Naive thymus-derived CD4-positive, alpha-beta T cell (primary cell): ENCODE measurements around the gene RAB27B. TPM values are rescaled to one million over a fixed set of nuclear protein-coding genes. Genes with fewer than 3 reads are reported as not detected.
"Not testable (repeated sequence)": the region's sequence is repeated elsewhere in the genome, so short reads cannot be mapped to it uniquely, and the experiment has no call there.

Experiments used
- ATAC-seq: fragments of 150-1000 bp; cut with Tn5 transposase; 2 replicates; pipeline ENCODE4 v1.10.0; 2021; ENCODE audit warnings: mild to moderate bottlenecking, moderate library complexity
- CTCF ChIA-PET: fragments of 350-600 bp; sonication (Branson Sonifier 250); formaldehyde crosslinking; loops from one replicate; lab custom pipeline; 2021; ENCODE audit warnings: antibody characterized with exemption; lab: Charles Lee
- POLR2A ChIA-PET: fragments of 350-600 bp; sonication (Branson Sonifier 250); formaldehyde crosslinking; loops from one replicate; lab custom pipeline; 2021; ENCODE audit warnings: antibody characterized with exemption, inconsistent platforms; lab: Charles Lee
- DNase-seq, 9 donors: peaks; one replicate each; pipeline versions ENCODE4 v3.0.0 to v3.0.0-alpha.2; 2020 to 2022; ENCODE audit warnings: mixed read lengths in 1 of 9
- H3K27ac ChIP-seq: one replicate; pipeline ENCODE4 v1.7.0; 2013; ENCODE audit warnings: mild to moderate bottlenecking, low read depth, low read length, moderate library complexity
- H3K27me3 ChIP-seq, 2 donors: one replicate each; pipeline ENCODE4 v1.7.0; 2013; ENCODE audit warnings: low read length in 2 of 2, mild to moderate bottlenecking in 2 of 2, moderate library complexity in 2 of 2; ENCODE audit not compliant: control insufficient read depth in 2 of 2, insufficient read depth in 2 of 2
- H3K36me3 ChIP-seq, 3 experiments: 1 replicate in 2 of 3; 2 replicates in 1 of 3; pipeline ENCODE4 v1.7.0; 2013; ENCODE audit warnings: low read length in 3 of 3, mild to moderate bottlenecking in 3 of 3, moderate library complexity in 1 of 3; ENCODE audit not compliant: insufficient read depth in 3 of 3, control insufficient read depth in 2 of 3
- H3K4me1 ChIP-seq, 2 donors: one replicate each; pipeline ENCODE4 v1.7.0; 2013; ENCODE audit warnings: low read length in 2 of 2, mild to moderate bottlenecking in 2 of 2, moderate library complexity in 1 of 2; ENCODE audit not compliant: control insufficient read depth in 2 of 2, insufficient read depth in 2 of 2
- H3K4me3 ChIP-seq: 2 replicates; pipeline ENCODE4 v1.7.0; 2013; ENCODE audit warnings: mild to moderate bottlenecking, low read length
- H3K9me3 ChIP-seq, 3 experiments: 1 replicate in 2 of 3; 2 replicates in 1 of 3; pipeline ENCODE4 v1.7.0; 2013; ENCODE audit warnings: low read length in 3 of 3; ENCODE audit not compliant: control insufficient read depth in 2 of 3
- H3K27ac Mint-ChIP-seq, 9 donors: one replicate each; pipeline ENCODE4 v1.8.0; 2020 to 2022; ENCODE audit warnings: mixed read lengths in 9 of 9, mild to moderate bottlenecking in 8 of 9, moderate library complexity in 5 of 9, inconsistent platforms in 2 of 9
- H3K27me3 Mint-ChIP-seq, 5 donors: one replicate each; pipeline ENCODE4 v1.8.0; 2021 to 2022; ENCODE audit warnings: mixed read lengths in 5 of 5, mild to moderate bottlenecking in 1 of 5
- H3K36me3 Mint-ChIP-seq, 5 donors: one replicate each; pipeline ENCODE4 v1.8.0; 2020 to 2022; ENCODE audit warnings: mixed read lengths in 5 of 5, mild to moderate bottlenecking in 3 of 5, inconsistent platforms in 1 of 5
- H3K4me1 Mint-ChIP-seq, 7 donors: one replicate each; pipeline ENCODE4 v1.8.0; 2020 to 2022; ENCODE audit warnings: mixed read lengths in 7 of 7, mild to moderate bottlenecking in 3 of 7, inconsistent platforms in 1 of 7
- H3K4me3 Mint-ChIP-seq, 10 donors: one replicate each; pipeline ENCODE4 v1.8.0; 2020 to 2022; ENCODE audit warnings: mild to moderate bottlenecking in 10 of 10, mixed read lengths in 10 of 10, moderate library complexity in 6 of 10, inconsistent platforms in 2 of 10
- H3K9me3 Mint-ChIP-seq, 11 donors: one replicate each; pipeline ENCODE4 v1.8.0; 2020 to 2022; ENCODE audit warnings: mixed read lengths in 11 of 11, mild to moderate bottlenecking in 4 of 11, inconsistent platforms in 1 of 11, moderate library complexity in 1 of 11
- intact Hi-C, 2 donors: fragments of 100-400 bp; cut with micrococcal nuclease; formaldehyde crosslinking; loops; one replicate each; pipeline ENCODE4 v1.15.1; 2023
- polyA plus RNA-seq, 2 donors: library from polyadenylated mRNA; unstranded; fragments of 300-500 nt; fragmentation: Illumina TruSeq; gene quantifications; one replicate each; pipeline ENCODE4 v1.2.3, GENCODE V29; 2021
- total RNA-seq, 6 experiments: library from RNA in 5 of 6; stranded (reverse) in 5 of 6; gene quantifications; 1 replicate in 5 of 6; 2 replicates in 1 of 6; pipeline ENCODE4 v1.2.3 and lab custom pipeline; 2021 to 2026

Gene RAB27B
- total and polyA plus RNA-seq, 7 experiments from 2014 or later = 0.77 to 6.4 (median 1.5) TPM

- ATAC-seq (peak; percentile 79), DNase-seq (no peak)
- Mint-ChIP-seq H3K27me3 (peaks cover 0 to 41% (median 8%) of the 10 kb centered on the region in 5 donors), H3K4me3 (peak overlapping the region in 1 of 10 donors; percentile 11), H3K27ac (no peak overlapping the region), H3K4me1 (peaks cover 3 to 22% (median 9%) of the 10 kb centered on the region in 7 donors), H3K36me3 (no peaks in the 10 kb centered on the region), H3K9me3 (peaks cover 0 to under 1% (median 0%) of the 10 kb centered on the region in 11 donors)
- Histone ChIP-seq H3K4me3 (no peak overlapping the region), H3K36me3 (no peaks in the 10 kb centered on the region), H3K27me3 (no peaks in the 10 kb centered on the region), H3K4me1 (peaks cover 0 to 3% of the 10 kb centered on the region in 2 donors), H3K27ac (no peak overlapping the region), H3K9me3 (no peaks in the 10 kb centered on the region)
- intact Hi-C loops = loop anchor here (5.0 kb wide), 2 partner anchors 34 to 134 kb away; no protein-coding TSS in a partner anchor
- ChIA-PET POLR2A (no interaction called here), CTCF (no interaction called here)
Observed at GRCh38 chr18:54812885-54813284, 15.4 kb upstream of the RAB27B start.

DNA sequence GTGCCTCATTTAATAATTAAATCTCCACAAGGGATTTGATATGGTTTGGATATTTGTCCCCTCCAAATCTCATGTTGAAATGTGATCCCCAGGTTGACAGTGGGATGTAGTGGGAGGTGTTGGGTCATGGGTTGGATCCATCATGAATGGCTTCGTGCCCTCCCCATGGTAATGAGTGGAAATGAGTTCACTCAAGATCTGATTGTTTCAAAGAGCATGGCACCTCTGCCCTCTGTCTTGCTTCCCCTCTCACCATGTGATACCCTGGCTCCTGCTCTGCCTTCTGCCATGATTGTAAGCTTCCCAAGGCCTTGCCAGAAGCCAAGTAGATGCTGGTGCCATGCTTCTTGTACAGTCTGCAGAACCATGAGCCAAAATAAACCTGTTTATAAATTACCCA is 15.0 kb upstream of the RAB27B start:
- no peak for DNase-seq
- peaks cover 3 to 22% (median 9%) of the 10 kb centered on the region in 7 donors for H3K4me1 Mint-ChIP-seq
- CTCF ChIA-PET = no interaction called here
- Histone ChIP-seq H3K27me3 (no peaks in the 10 kb centered on the region), H3K9me3 (no peaks in the 10 kb centered on the region), H3K36me3 (no peaks in the 10 kb centered on the region), H3K4me1 (peaks cover 0 to 3% of the 10 kb centered on the region in 2 donors), H3K4me3 (no peak overlapping the region), H3K27ac (no peak overlapping the region)
- intact Hi-C loops = loop anchor here (5.0 kb wide), 2 partner anchors 34 to 134 kb away; no protein-coding TSS in a partner anchor
- H3K4me3 Mint-ChIP-seq = peak overlapping the region in 1 of 10 donors; percentile 38
- H3K36me3 Mint-ChIP-seq = no peaks in the 10 kb centered on the region
- H3K9me3 Mint-ChIP-seq = no peaks in the 10 kb centered on the region
- ATAC-seq = no peak
- POLR2A ChIA-PET = no interaction called here
- peaks cover 1 to 45% (median 8%) of the 10 kb centered on the region in 5 donors for H3K27me3 Mint-ChIP-seq
- no peak overlapping the region for H3K27ac Mint-ChIP-seq

- H3K27me3 Mint-ChIP-seq = peaks cover 4 to 48% (median 8%) of the 10 kb centered on the region in 5 donors
- no peak overlapping the region for H3K4me3 Mint-ChIP-seq
- no peak overlapping the region for H3K27ac Mint-ChIP-seq
- no peaks in the 10 kb centered on the region for H3K36me3 Mint-ChIP-seq
- H3K9me3 Mint-ChIP-seq = no peaks in the 10 kb centered on the region
- ATAC-seq = no peak
- CTCF ChIA-PET = no interaction called here
- intact Hi-C loops = loop anchor here (5.0 kb wide), 2 partner anchors 33 to 133 kb away; no protein-coding TSS in a partner anchor
- Histone ChIP-seq H3K9me3 (no peaks in the 10 kb centered on the region), H3K27me3 (no peaks in the 10 kb centered on the region), H3K27ac (no peak overlapping the region), H3K4me3 (no peak overlapping the region), H3K4me1 (peaks cover 0 to 3% of the 10 kb centered on the region in 2 donors), H3K36me3 (no peaks in the 10 kb centered on the region)
- DNase-seq = no peak
- H3K4me1 Mint-ChIP-seq = peaks cover 3 to 22% (median 9%) of the 10 kb centered on the region in 7 donors
- POLR2A ChIA-PET = no interaction called here
Observed at GRCh38 chr18:54813977-54814565, 14.2 kb upstream of the RAB27B start.

DNA sequence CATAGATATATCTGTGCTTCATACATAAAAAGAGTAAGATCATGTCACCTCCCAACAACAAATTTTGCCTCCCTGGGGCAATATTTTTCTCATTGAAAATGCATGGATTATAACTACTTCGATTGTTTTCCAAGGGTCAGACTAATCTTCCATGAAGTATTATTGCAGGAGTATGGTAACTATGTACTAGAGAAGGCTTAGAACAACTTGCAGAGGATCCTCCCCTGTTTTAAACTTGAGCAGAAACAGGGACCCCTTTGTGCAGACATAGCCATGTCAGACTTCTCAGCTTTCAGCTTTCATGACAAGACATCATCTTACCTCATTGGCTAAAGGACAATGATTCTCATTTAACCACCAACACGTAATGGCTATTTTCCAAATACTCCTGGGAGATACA is 13.2 kb upstream of the RAB27B start:
- H3K27me3 Mint-ChIP-seq = peaks cover 4 to 51% (median 8%) of the 10 kb centered on the region in 5 donors
- no peak for DNase-seq
- Histone ChIP-seq H3K4me3 (no peak overlapping the region), H3K9me3 (no peaks in the 10 kb centered on the region), H3K27ac (no peak overlapping the region), H3K27me3 (no peaks in the 10 kb centered on the region), H3K36me3 (no peaks in the 10 kb centered on the region), H3K4me1 (peaks cover 0 to 3% of the 10 kb centered on the region in 2 donors)
- H3K9me3 Mint-ChIP-seq = no peaks in the 10 kb centered on the region
- ChIA-PET CTCF (no interaction called here), POLR2A (no interaction called here)
- no peak for ATAC-seq
- intact Hi-C loops = no loop called here
- H3K4me1 Mint-ChIP-seq = peaks cover 4 to 22% (median 9%) of the 10 kb centered on the region in 7 donors
- no peak overlapping the region for H3K27ac Mint-ChIP-seq
- no peaks in the 10 kb centered on the region for H3K36me3 Mint-ChIP-seq
- H3K4me3 Mint-ChIP-seq = no peak overlapping the region

DNA sequence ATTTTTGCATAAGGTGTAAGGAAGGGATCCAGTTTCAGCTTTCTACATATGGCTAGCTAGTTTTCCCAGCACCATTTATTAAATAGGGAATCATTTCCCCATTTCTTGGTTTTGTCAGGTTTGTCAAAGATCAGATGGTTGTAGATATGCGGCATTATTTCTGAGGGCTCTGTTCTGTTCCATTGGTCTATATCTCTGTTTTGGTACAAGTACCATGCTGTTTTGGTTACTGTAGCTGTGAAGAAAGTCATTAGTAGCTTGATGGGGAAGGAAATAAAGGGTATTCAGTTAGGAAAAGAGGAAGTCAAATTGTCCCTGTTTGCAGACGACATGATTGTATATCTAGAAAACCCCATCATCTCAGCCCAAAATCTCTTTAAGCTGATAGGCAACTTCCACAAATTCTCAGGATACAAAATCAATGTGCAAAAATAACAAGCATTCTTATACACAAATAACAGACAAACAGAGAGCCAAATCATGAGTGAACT is 7.4 kb upstream of the RAB27B start:
- H3K9me3 ChIP-seq, ATAC-seq, H3K4me1 ChIP-seq, CTCF ChIA-PET, POLR2A ChIA-PET, H3K4me3 Mint-ChIP-seq, intact Hi-C loops, H3K36me3 Mint-ChIP-seq, H3K36me3 ChIP-seq, H3K27ac ChIP-seq, DNase-seq, H3K4me3 ChIP-seq, H3K27me3 ChIP-seq, H3K9me3 Mint-ChIP-seq, H3K4me1 Mint-ChIP-seq, H3K27ac Mint-ChIP-seq: not testable (repeated sequence)
- H3K27me3 Mint-ChIP-seq = peaks cover 0 to 38% (median 3%) of the 10 kb centered on the region in 5 donors

GRCh38 chr18:54822872-54823845 is 5.1 kb upstream of the RAB27B start:
- peaks cover 0 to 46% (median 3%) of the 10 kb centered on the region in 5 donors for H3K27me3 Mint-ChIP-seq
- no peak for DNase-seq
- Histone ChIP-seq H3K4me3 (no peak overlapping the region), H3K27ac (no peak overlapping the region), H3K27me3 (no peaks in the 10 kb centered on the region), H3K36me3 (no peaks in the 10 kb centered on the region), H3K4me1 (no peaks in the 10 kb centered on the region), H3K9me3 (no peaks in the 10 kb centered on the region)
- intact Hi-C loops = no loop called here
- ChIA-PET POLR2A (no interaction called here), CTCF (no interaction called here)
- H3K36me3 Mint-ChIP-seq = no peaks in the 10 kb centered on the region
- H3K27ac Mint-ChIP-seq = no peak overlapping the region
- no peak for ATAC-seq
- peaks cover 5 to 9% (median 9%) of the 10 kb centered on the region in 7 donors for H3K4me1 Mint-ChIP-seq
- peaks cover 0 to 2% (median 0%) of the 10 kb centered on the region in 11 donors for H3K9me3 Mint-ChIP-seq
- H3K4me3 Mint-ChIP-seq = no peak overlapping the region
